Heart left ventricle (tissue), 16 donors: ENCODE results near the gene USP12. TPM values are rescaled to one million over a fixed set of nuclear protein-coding genes. Genes with fewer than 3 reads are reported as not detected.

ENCODE experiments used
- ATAC-seq, 4 donors: fragments of 200-7000 bp; cut with Tn5 transposase; one replicate each; pipeline ENCODE4 v1.9.1; 2020 to 2022; ENCODE audit warnings: moderate library complexity in 4 of 4, mild to moderate bottlenecking in 3 of 4, moderate number of reproducible peaks in 1 of 4
- DNase-seq, 5 donors: peaks; one replicate each; pipeline ENCODE4 v3.0.0-alpha.2; 2020
- H3K27ac ChIP-seq, 12 donors: fragments of 200-600 bp; sonication (generic) in 4 of 12; one replicate each; pipeline versions ENCODE4 v1.5.0 to v1.8.0; 2016 to 2022; ENCODE audit warnings: mild to moderate bottlenecking in 2 of 12
- H3K27me3 ChIP-seq, 9 donors: fragments of 200-600 bp; sonication (generic) in 2 of 9; one replicate each; pipeline versions ENCODE4 v1.5.1 to v1.8.0; 2016 to 2022; ENCODE audit warnings: mild to moderate bottlenecking in 3 of 9
- H3K36me3 ChIP-seq, 9 donors: fragments of 200-600 bp; sonication (generic) in 2 of 9; one replicate each; pipeline versions ENCODE4 v1.5.0 to v1.8.0; 2018 to 2022; ENCODE audit warnings: mild to moderate bottlenecking in 2 of 9
- H3K4me1 ChIP-seq, 12 donors: fragments of 200-600 bp; sonication (generic) in 4 of 12; one replicate each; pipeline versions ENCODE4 v1.5.0 to v1.8.0; 2016 to 2022; ENCODE audit warnings: mild to moderate bottlenecking in 3 of 12
- H3K4me3 ChIP-seq, 12 donors: fragments of 200-600 bp; sonication (generic) in 4 of 12; one replicate each; pipeline versions ENCODE4 v1.5.0 to v1.8.0; 2017 to 2022; ENCODE audit warnings: mild to moderate bottlenecking in 9 of 12, moderate library complexity in 4 of 12
- H3K9me3 ChIP-seq, 12 donors: fragments of 200-600 bp; sonication (generic) in 4 of 12; one replicate each; pipeline versions ENCODE4 v1.5.0 to v1.8.0; 2016 to 2022; ENCODE audit warnings: mild to moderate bottlenecking in 1 of 12
- CTCF ChIP-seq, 12 donors: fragments of 200-600 bp; sonication (generic) in 4 of 12; IDR thresholded peaks; one replicate each; pipeline versions ENCODE4 v1.5.0 to v1.8.0; 2018 to 2022; ENCODE audit warnings: antibody characterized with exemption in 12 of 12, mild to moderate bottlenecking in 5 of 12
- POLR2A ChIP-seq, 2 donors: fragments of 450-650 bp; IDR thresholded peaks; one replicate each; pipeline ENCODE4 v1.6.1; 2017; ENCODE audit warnings: antibody characterized with exemption in 2 of 2, mild to moderate bottlenecking in 2 of 2, moderate library complexity in 2 of 2
- WGBS, 4 donors: extraction: QIAGEN DNeasy Blood & Tissue Kit in 2 of 4; methylation state at CpG; one replicate each; pipeline versions ENCODE4 v1.1.5 to v1.1.7; 2013 to 2018; 5-methylcytosine and 5-hydroxymethylcytosine counted together
- intact Hi-C, 10 donors: fragments of 100-400 bp; cut with DNase I; formaldehyde crosslinking; loops; one replicate each; pipeline versions ENCODE4 v1.11.1 to v1.14.2; 2022
- polyA plus RNA-seq, 2 donors: library from polyadenylated mRNA; stranded (reverse); fragments of 200-250 nt; gene quantifications; one replicate each; pipeline ENCODE4 v1.2.3, GENCODE V29; 2013
- total RNA-seq, 9 donors: library from RNA; depleted of rRNA in 2 of 9; stranded (reverse); fragments of >200 nt in 2 of 9; fragmentation: NEBNext Ultra II Directional in 3 of 9; extraction: Animal tissue kit (Norgen Biotek cat#: 25700) in 3 of 9; gene quantifications; one replicate each; pipeline versions ENCODE4 v1.1.0 to v1.2.4, GENCODE V29; 2016 to 2023
- donor health status: ischemic (EF 13 %, LVEDD 7.1; RV severe dilation, severe dysfunction).
- donor health status: healthy with polysubstance abuse.
- donor health status: DM: no; HTN: yes; CAD: no.
- donor health status: DM: no; HTN: no; CAD: no.
- donor health status: ischemic (EF 25% LVEDD 6.9; RV normal size, moderate dysfunction).
- donor health status: ischemic (EF 25% LVEDD 5.7; RV mildly dilated, moderate dysfunction).
- donor health status: healthy.
- donor health status: DM: yes; HTN: yes; CAD: no.
- donor health status: ischemic (EF 35%, LVEDD 5.7; RV mildly dilated, moderate dysfunction).
- donor health status: nonischemic (EF 11% LVEDD 7.7; RV severe dilation, severe dysfunction).
- donor health status: DM: yes; HTN: yes; CAD: no.
- donor health status: PGD.
- donor health status: ischemic (EF 29% LVEDD 5.4; RV normal size, mild dysfunction).
- donor health status: nonischemic (EF 23%, LVEDD 6.1; RV moderate dilation, normal function).

The USP12 gene
- total and polyA plus RNA-seq, 11 donors = 5.1 to 35.4 (median 20.8) TPM

GRCh38 chr13:27151798-27152599 is 19.6 kb downstream of the USP12 start:
- TF ChIP-seq POLR2A (IDR thresholded peaks at IDR 0.05) (no peak), CTCF (IDR thresholded peaks at IDR 0.05) (no peak)
- Histone ChIP-seq H3K27ac (no peak overlapping the region), H3K27me3 (no peaks in the 10 kb centered on the region), H3K4me1 (peaks cover 0 to 19% (median 2%) of the 10 kb centered on the region in 12 donors), H3K36me3 (no peaks in the 10 kb centered on the region), H3K9me3 (peaks cover 0 to 12% (median 0%) of the 10 kb centered on the region in 12 donors), H3K4me3 (no peak overlapping the region)
- DNase-seq (no peak), ATAC-seq (no peak)
- intact Hi-C loops = no loop called here
- 70 to 71% (median 71%) methylated on average over 4 of the region's 4 CpGs for WGBS, 4 donors

- WGBS, 4 donors = 94 to 96% (median 95%) methylated on average over 6 of the region's 6 CpGs
- no peak for TF ChIP-seq POLR2A (IDR thresholded peaks at IDR 0.05)
- TF ChIP-seq CTCF (IDR thresholded peaks at IDR 0.05) = no peak
- DNase-seq (no peak), ATAC-seq (no peak)
- Histone ChIP-seq H3K27ac (no peak overlapping the region), H3K9me3 (no peaks in the 10 kb centered on the region), H3K4me3 (no peak overlapping the region), H3K36me3 (no peaks in the 10 kb centered on the region), H3K4me1 (peaks cover 0 to 24% (median 5%) of the 10 kb centered on the region in 12 donors), H3K27me3 (no peaks in the 10 kb centered on the region)
- intact Hi-C loops = no loop called here
Observed at GRCh38 chr13:27149702-27150101, 21.9 kb downstream of the USP12 start.

GRCh38 chr13:27148900-27149299 is 22.7 kb downstream of the USP12 start:
- TF ChIP-seq POLR2A (IDR thresholded peaks at IDR 0.05) = no peak
- TF ChIP-seq CTCF (IDR thresholded peaks at IDR 0.05) = no peak
- Histone ChIP-seq H3K4me3 (no peak overlapping the region), H3K27me3 (no peaks in the 10 kb centered on the region), H3K27ac (no peak overlapping the region), H3K36me3 (no peaks in the 10 kb centered on the region), H3K4me1 (peaks cover 0 to 24% (median 5%) of the 10 kb centered on the region in 12 donors), H3K9me3 (peaks cover 0 to 3% (median 0%) of the 10 kb centered on the region in 12 donors)
- intact Hi-C loops = no loop called here
- WGBS, 4 donors = 95 to 98% (median 97%) methylated on average over 6 of the region's 6 CpGs
- DNase-seq = no peak
- ATAC-seq = no peak

- H3K4me1 ChIP-seq = peaks cover 0 to 24% (median 5%) of the 10 kb centered on the region in 12 donors
- no peak overlapping the region for H3K4me3 ChIP-seq
- H3K27ac ChIP-seq = no peak overlapping the region
- no peak for DNase-seq
- peaks cover 0 to 15% (median 7%) of the 10 kb centered on the region in 12 donors for H3K9me3 ChIP-seq
- WGBS, 4 donors = 89 to 92% (median 91%) methylated on average over 8 of the region's 8 CpGs
- TF ChIP-seq POLR2A (IDR thresholded peaks at IDR 0.05) (no peak), CTCF (IDR thresholded peaks at IDR 0.05) (no peak)
- no peaks in the 10 kb centered on the region for H3K27me3 ChIP-seq
- no peak for ATAC-seq
- intact Hi-C loops = no loop called here
- no peaks in the 10 kb centered on the region for H3K36me3 ChIP-seq
Observed at GRCh38 chr13:27147530-27148170, 24.0 kb downstream of the USP12 start.
